ENCODE results near the gene B3GALT5. TPM values are rescaled to one million over a fixed set of nuclear protein-coding genes. Genes with fewer than 3 reads are reported as not detected.
"Not testable (repeated sequence)": the region's sequence is repeated elsewhere in the genome, so short reads cannot be mapped to it uniquely, and the experiment has no call there.

B3GALT5 gene, protein sequence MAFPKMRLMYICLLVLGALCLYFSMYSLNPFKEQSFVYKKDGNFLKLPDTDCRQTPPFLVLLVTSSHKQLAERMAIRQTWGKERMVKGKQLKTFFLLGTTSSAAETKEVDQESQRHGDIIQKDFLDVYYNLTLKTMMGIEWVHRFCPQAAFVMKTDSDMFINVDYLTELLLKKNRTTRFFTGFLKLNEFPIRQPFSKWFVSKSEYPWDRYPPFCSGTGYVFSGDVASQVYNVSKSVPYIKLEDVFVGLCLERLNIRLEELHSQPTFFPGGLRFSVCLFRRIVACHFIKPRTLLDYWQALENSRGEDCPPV
- total RNA-seq: 1 to 10 TPM in 4 of 8 experiments, under 1 TPM in 4; 0.04 to 3.4 (median 0.99) TPM

GRCh38 chr21:39612233-39613040 is at the start of gene B3GALT5:
TSS of gene B3GALT5 (plus strand) at chr21:39612940. CDS start at chr21:39660560, 47,620 bp downstream.
- peak within 1 kb of the TSS; percentile 44 to 67 (median 52) for H3K4me3 ChIP-seq
- ATAC-seq (replicated peaks in 6 of 8): peak in 6 of 8 experiments; percentile 67 to 90 (median 88)
- peaks cover 3 to 9% of the 10 kb centered on the region in 2 donors for H3K4me1 ChIP-seq (replicated peaks in 1 of 2)
- in situ Hi-C loops (cut with MboI; ENCODE audit: low pct_unique_long_range_greater_than_20kb in 2 of 9, low sequenced_read_pairs in 9 of 9, unreplicated experiment in 9 of 9): no loop called here
- 0 to 27% (median 17%) methylated on average over 1 to 9 of the region's 63 CpGs; no CpG with 5 or more reads in 3 of the 10 experiments for WGBS, 10 experiments
- H3K27ac ChIP-seq: no peak within 1 kb of the TSS

DNA sequence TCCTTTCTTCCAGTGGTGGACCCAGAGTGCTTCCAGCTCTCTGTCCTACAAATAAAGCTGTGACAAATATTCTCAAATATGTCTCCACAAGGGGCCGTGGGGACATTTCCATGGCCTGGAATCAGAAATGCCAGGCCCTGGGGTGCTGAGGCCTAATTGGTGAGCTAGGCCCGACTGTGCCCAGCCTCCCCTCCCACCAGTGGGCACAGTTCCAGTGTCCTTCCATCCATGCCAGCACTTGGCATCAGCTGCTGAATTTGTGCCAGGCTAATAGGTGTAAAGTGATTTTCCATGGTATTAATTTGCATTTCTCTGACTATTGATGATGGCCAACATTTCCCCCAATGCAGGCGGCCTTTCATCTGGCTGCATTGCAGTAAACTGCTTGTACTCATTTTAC is 48.5 kb upstream of the B3GALT5 start:
- ATAC-seq (replicated peaks in 6 of 8): no peak
- Histone ChIP-seq H3K4me1 (replicated peaks in 1 of 2) (no peaks in the 10 kb centered on the region), H3K27ac (no peak overlapping the region), H3K4me3 (no peak overlapping the region)
- in situ Hi-C loops (cut with MboI; ENCODE audit: low pct_unique_long_range_greater_than_20kb in 2 of 9, low sequenced_read_pairs in 9 of 9, unreplicated experiment in 9 of 9): no loop called here
- 8 to 100% (median 94%) methylated on average over 1 to 3 of the region's 3 CpGs; no CpG with 5 or more reads in 3 of the 10 experiments for WGBS, 10 experiments

DNA sequence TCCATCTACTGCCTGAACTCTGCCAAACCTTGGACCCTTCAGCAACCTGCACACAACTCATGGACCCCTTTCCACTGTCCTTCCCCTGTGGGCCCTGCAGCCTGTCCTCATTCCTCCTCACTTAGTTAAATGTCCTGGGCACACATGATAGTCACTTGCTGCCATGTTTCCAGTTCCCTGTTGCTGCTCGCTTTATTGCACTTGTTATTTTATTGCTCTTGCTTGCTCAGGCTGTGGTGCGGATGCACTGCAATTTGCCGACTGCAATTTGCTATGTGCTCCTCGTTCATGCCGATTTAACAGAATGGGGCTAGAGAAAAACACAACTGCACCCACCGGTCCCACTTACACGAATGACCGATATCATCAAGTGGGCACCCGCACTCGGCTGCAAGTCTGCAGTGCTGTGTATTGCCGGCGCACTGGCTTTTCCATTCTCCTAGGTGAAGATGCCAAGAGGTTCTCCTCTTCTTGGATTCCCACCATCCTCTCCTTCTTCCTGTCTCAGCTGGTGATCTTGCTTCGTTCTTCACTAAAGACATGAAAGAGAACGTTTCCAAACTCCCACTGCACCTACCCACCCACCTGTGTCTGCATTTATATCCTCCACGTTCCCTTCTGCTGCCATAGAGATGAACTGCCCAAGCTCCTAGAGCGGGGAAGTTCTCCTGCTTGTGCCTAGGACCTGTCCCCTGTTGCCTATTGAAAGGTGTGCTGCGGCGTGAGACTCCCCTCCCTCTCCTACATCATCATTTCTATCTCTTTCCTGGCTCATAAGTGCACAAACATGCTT is 45.4 kb upstream of the B3GALT5 start:
- in situ Hi-C loops (cut with MboI; ENCODE audit: low pct_unique_long_range_greater_than_20kb in 2 of 9, low sequenced_read_pairs in 9 of 9, unreplicated experiment in 9 of 9): no loop called here
- no peaks in the 10 kb centered on the region for H3K4me1 ChIP-seq (replicated peaks in 1 of 2)
- no peak overlapping the region for H3K4me3 ChIP-seq
- 0 to 100% (median 86%) methylated on average over 1 to 13 of the region's 18 CpGs for WGBS, 10 experiments
- ATAC-seq (replicated peaks in 6 of 8): no peak
- H3K27ac ChIP-seq: no peak overlapping the region

GRCh38 chr21:39568361-39568760 is 44.4 kb upstream of the B3GALT5 start:
- 0 to 100% (median 76%) methylated on average over 1 to 7 of the region's 8 CpGs; no CpG with 5 or more reads in 1 of the 10 experiments for WGBS, 10 experiments
- no peak overlapping the region for H3K4me3 ChIP-seq
- in situ Hi-C loops (cut with MboI; ENCODE audit: low pct_unique_long_range_greater_than_20kb in 2 of 9, low sequenced_read_pairs in 9 of 9, unreplicated experiment in 9 of 9): no loop called here
- no peak overlapping the region for H3K27ac ChIP-seq
- peak in 5 of 8 experiments; percentile 30 to 61 (median 56) for ATAC-seq (replicated peaks in 6 of 8)
- H3K4me1 ChIP-seq (replicated peaks in 1 of 2): no peaks in the 10 kb centered on the region

DNA sequence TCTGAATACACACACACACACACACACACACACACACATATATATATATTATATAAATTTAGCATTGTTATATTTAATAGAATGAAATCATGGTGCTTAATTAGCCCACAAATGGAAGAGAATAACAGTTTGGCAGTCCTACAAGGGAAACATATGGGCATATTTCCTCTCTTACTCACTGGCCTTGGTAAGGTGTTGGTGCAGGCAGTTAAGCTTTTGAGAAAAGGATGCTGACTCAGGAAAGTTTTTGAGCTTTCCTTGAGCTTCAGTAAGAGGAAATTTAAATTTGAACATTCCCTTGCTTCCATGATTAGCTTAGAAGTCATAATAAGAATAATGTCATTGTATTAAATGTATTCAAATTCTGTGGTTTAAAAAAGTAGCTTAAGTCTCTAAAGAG is 37.0 kb upstream of the B3GALT5 start:
- in situ Hi-C loops (cut with MboI; ENCODE audit: low pct_unique_long_range_greater_than_20kb in 2 of 9, low sequenced_read_pairs in 9 of 9, unreplicated experiment in 9 of 9): no loop called here
- ATAC-seq (replicated peaks in 6 of 8): no peak
- H3K4me3 ChIP-seq: no peak overlapping the region
- no peaks in the 10 kb centered on the region for H3K4me1 ChIP-seq (replicated peaks in 1 of 2)
- H3K27ac ChIP-seq: no peak overlapping the region

- Histone ChIP-seq H3K4me3 (no peak overlapping the region), H3K4me1 (replicated peaks in 1 of 2) (no peaks in the 10 kb centered on the region), H3K27ac (no peak overlapping the region)
- ATAC-seq (replicated peaks in 6 of 8): peak in 2 of 8 experiments; percentile 62 to 91
- in situ Hi-C loops (cut with MboI; ENCODE audit: low pct_unique_long_range_greater_than_20kb in 2 of 9, low sequenced_read_pairs in 9 of 9, unreplicated experiment in 9 of 9): no loop called here
- WGBS, 10 experiments: 0 to 100% (median 77%) methylated on average over 1 to 3 of the region's 3 CpGs; no CpG with 5 or more reads in 2 of the 10 experiments
Measured at GRCh38 chr21:39576518-39577128, 36.1 kb upstream of the B3GALT5 start.

DNA sequence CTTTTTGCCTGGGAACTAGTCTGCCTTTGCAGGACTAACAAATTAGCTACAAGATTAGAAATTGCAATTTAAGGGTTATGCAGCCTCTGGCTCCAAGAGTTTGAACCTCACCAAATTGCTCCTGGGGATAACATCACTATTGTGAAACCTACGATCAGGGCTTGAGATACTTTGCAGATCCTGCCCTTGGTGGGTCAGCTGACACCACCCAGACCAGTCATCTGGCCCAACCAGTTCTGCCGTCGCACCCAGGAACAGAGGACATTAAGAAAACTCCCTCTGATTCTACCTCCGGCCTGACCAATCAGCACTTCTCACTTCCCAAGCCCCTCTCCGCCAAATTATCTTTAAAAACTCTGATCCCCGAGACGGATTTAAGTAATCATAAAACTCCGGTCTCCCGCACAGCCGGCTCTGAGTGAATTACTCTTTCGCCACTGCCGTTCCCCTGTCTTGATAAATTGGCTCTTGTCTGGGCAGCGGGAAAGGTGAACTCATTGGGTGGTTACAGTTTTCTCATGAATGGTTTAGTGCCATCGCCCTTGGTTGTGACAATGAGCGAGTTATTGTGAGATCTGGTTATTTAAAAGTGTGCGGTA is 32.9 kb upstream of the B3GALT5 start:
- 33 to 100% (median 86%) methylated on average over 1 to 14 of the region's 16 CpGs for WGBS, 10 experiments
- no peaks in the 10 kb centered on the region for H3K4me1 ChIP-seq (replicated peaks in 1 of 2)
- no peak overlapping the region for H3K4me3 ChIP-seq
- no peak for ATAC-seq (replicated peaks in 6 of 8)
- in situ Hi-C loops (cut with MboI; ENCODE audit: low pct_unique_long_range_greater_than_20kb in 2 of 9, low sequenced_read_pairs in 9 of 9, unreplicated experiment in 9 of 9): no loop called here
- no peak overlapping the region for H3K27ac ChIP-seq

DNA sequence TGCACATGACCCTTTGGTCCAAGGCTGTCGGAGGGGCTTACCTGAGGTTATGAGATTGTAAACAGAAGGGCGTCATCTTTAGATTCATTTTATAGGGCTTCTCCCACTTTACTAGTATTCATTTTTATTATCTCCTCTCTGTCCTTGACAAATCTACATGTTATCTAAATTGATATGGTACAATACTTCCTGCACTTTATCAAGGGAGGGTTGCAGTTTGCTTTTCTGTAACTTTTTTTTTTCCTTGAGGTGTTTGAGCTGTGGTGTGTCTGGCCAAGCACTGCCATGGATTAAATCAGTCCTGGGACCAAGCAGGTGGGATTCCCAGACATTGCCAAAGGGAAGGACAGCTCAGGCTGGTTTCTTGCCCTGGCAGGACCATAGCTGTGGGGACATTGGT is 32.0 kb upstream of the B3GALT5 start:
- Histone ChIP-seq H3K27ac (no peak overlapping the region), H3K4me1 (replicated peaks in 1 of 2) (no peaks in the 10 kb centered on the region), H3K4me3 (no peak overlapping the region)
- no peak for ATAC-seq (replicated peaks in 6 of 8)
- in situ Hi-C loops (cut with MboI; ENCODE audit: low pct_unique_long_range_greater_than_20kb in 2 of 9, low sequenced_read_pairs in 9 of 9, unreplicated experiment in 9 of 9): no loop called here
- WGBS, 10 experiments: 0 to 100% (median 87%) methylated on average over 1 to 2 of the region's 2 CpGs; no CpG with 5 or more reads in 4 of the 10 experiments

- Histone ChIP-seq H3K4me1 (replicated peaks in 1 of 2) (no peaks in the 10 kb centered on the region), H3K4me3 (no peak overlapping the region), H3K27ac (no peak overlapping the region)
- ATAC-seq (replicated peaks in 6 of 8): no peak
- in situ Hi-C loops (cut with MboI; ENCODE audit: low pct_unique_long_range_greater_than_20kb in 2 of 9, low sequenced_read_pairs in 9 of 9, unreplicated experiment in 9 of 9): no loop called here
- 4 to 96% (median 84%) methylated on average over 2 to 3 of the region's 3 CpGs; no CpG with 5 or more reads in 1 of the 10 experiments for WGBS, 10 experiments
Measured at GRCh38 chr21:39581414-39581813, 31.3 kb upstream of the B3GALT5 start.

- in situ Hi-C loops (cut with MboI; ENCODE audit: low pct_unique_long_range_greater_than_20kb in 2 of 9, low sequenced_read_pairs in 9 of 9, unreplicated experiment in 9 of 9): no loop called here
- 30 to 100% (median 86%) methylated on average over 1 to 4 of the region's 4 CpGs for WGBS, 10 experiments
- Histone ChIP-seq H3K27ac (no peak overlapping the region), H3K4me3 (no peak overlapping the region), H3K4me1 (replicated peaks in 1 of 2) (no peaks in the 10 kb centered on the region)
- no peak for ATAC-seq (replicated peaks in 6 of 8)
Measured at GRCh38 chr21:39582749-39583148, 30.0 kb upstream of the B3GALT5 start.

DNA sequence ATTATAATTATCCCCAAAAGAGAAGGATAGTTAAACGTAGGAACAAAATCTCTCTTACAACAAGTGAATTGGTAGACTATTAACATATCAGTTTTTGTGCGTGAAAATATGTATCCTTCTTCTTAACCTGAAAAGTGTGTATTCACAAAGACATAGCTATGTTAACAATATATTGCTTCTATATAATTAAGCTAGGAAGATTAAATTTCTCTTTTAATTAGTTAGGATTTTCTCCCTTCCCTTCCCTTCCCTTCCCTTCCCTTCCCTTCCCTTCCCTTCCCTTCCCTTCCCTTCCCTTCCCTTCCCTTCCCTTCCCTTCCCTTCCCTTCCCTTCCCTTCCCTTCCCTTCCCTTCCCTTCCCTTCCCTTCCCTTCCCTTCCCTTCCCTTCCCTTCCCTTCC is 29.2 kb upstream of the B3GALT5 start:
- H3K4me3 ChIP-seq; H3K27ac ChIP-seq; ATAC-seq (replicated peaks in 6 of 8); H3K4me1 ChIP-seq (replicated peaks in 1 of 2); in situ Hi-C loops (cut with MboI; ENCODE audit: low pct_unique_long_range_greater_than_20kb in 2 of 9, low sequenced_read_pairs in 9 of 9, unreplicated experiment in 9 of 9): not testable (repeated sequence)
- WGBS, 10 experiments: 0 to 100% (median 80%) methylated on average over 1 to 2 of the region's 2 CpGs; no CpG with 5 or more reads in 1 of the 10 experiments

DNA sequence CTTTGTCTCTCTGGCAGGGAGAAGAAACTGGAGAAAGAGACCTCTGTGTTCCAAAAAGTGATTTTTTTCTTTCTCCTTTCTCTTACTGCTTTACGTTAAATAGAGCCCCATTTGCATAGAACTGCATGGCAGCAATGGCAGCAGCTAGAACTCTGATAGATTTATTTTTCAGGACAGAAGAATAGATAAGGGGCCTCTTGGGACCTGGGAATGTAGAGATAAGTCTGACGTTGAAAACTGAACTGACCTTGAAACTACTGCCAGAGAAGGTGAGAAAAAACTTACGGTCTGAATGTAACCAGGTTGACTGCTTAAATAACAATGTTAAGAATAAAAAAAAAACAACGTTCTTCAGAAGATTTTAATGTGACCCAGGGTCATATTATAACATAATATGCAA is 25.4 kb upstream of the B3GALT5 start:
- 0 to 100% (median 68%) methylated on average over 1 to 4 of the region's 4 CpGs for WGBS, 10 experiments
- ATAC-seq (replicated peaks in 6 of 8): no peak

More for the DNA sequence above, 25.4 kb upstream of the B3GALT5 start:
- Histone ChIP-seq H3K4me3 (no peak overlapping the region), H3K27ac (no peak overlapping the region), H3K4me1 (replicated peaks in 1 of 2) (no peaks in the 10 kb centered on the region)
- in situ Hi-C loops (cut with MboI; ENCODE audit: low pct_unique_long_range_greater_than_20kb in 2 of 9, low sequenced_read_pairs in 9 of 9, unreplicated experiment in 9 of 9): no loop called here

All from motor neuron (in vitro differentiated cells).